Activated T-cell treated with anti-CD3 and anti-CD28 coated beads, Interleukin-2, amount 50 U/mL, for 72 hours (primary cell): ENCODE measurements around the gene PNPLA1. TPM values are rescaled to one million over a fixed set of nuclear protein-coding genes. Genes with fewer than 3 reads are reported as not detected.
"Not testable (repeated sequence)": the region's sequence is repeated elsewhere in the genome, so short reads cannot be mapped to it uniquely, and the experiment has no call there.

ENCODE experiments used
- ATAC-seq, 2 donors: fragments of 150-1000 bp; cut with Tn5 transposase; replicated peaks in 1 of 2; 2 replicates each; pipeline ENCODE4 v1.10.0; 2021; ENCODE audit warnings: moderate library complexity in 2 of 2, mild to moderate bottlenecking in 1 of 2
- DNase-seq, 2 donors: peaks; one replicate each; pipeline ENCODE4 v3.0.0; 2021 to 2022; ENCODE audit warnings: mixed read lengths in 1 of 2
- H3K27ac Mint-ChIP-seq: one replicate; pipeline ENCODE4 v1.8.0; 2022; ENCODE audit warnings: mild to moderate bottlenecking, moderate library complexity, mixed read lengths
- H3K27me3 Mint-ChIP-seq: one replicate; pipeline ENCODE4 v1.8.0; 2022; ENCODE audit warnings: low read depth, mixed read lengths
- H3K36me3 Mint-ChIP-seq, 2 donors: one replicate each; pipeline ENCODE4 v1.8.0; 2022; ENCODE audit warnings: mixed read lengths in 2 of 2, mild to moderate bottlenecking in 1 of 2; ENCODE audit not compliant: insufficient read depth in 2 of 2
- H3K4me1 Mint-ChIP-seq: one replicate; pipeline ENCODE4 v1.8.0; 2022; ENCODE audit warnings: low read depth, mixed read lengths
- H3K4me3 Mint-ChIP-seq, 2 donors: one replicate each; pipeline ENCODE4 v1.8.0; 2022; ENCODE audit warnings: mild to moderate bottlenecking in 2 of 2, mixed read lengths in 2 of 2, moderate library complexity in 2 of 2
- H3K9me3 Mint-ChIP-seq, 2 donors: one replicate each; pipeline ENCODE4 v1.8.0; 2022; ENCODE audit warnings: mixed read lengths in 2 of 2
- total RNA-seq, 2 donors: library from RNA; stranded (reverse); gene quantifications; one replicate each; pipeline ENCODE4 v1.2.3, GENCODE V29; 2022

The PNPLA1 gene
- total RNA-seq, 2 donors from 2014 or later: not detected

GRCh38 chr6:36330366-36330765 lies 60.5 kb downstream of the PNPLA1 start:
- H3K27me3 Mint-ChIP-seq: peaks cover 33% of the 10 kb centered on the region
- ATAC-seq (no peak), DNase-seq (no peak)
- H3K9me3 Mint-ChIP-seq: no peaks in the 10 kb centered on the region
- H3K4me3 Mint-ChIP-seq: no peak overlapping the region
- H3K4me1 Mint-ChIP-seq: peaks cover 8% of the 10 kb centered on the region
- H3K27ac Mint-ChIP-seq: no peak overlapping the region
- H3K36me3 Mint-ChIP-seq: no peaks in the 10 kb centered on the region

GRCh38 chr6:36331381-36331780 lies 61.5 kb downstream of the PNPLA1 start:
- peaks cover 38% of the 10 kb centered on the region for H3K27me3 Mint-ChIP-seq
- no peak for DNase-seq
- no peak overlapping the region for H3K4me3 Mint-ChIP-seq
- H3K36me3 Mint-ChIP-seq: no peaks in the 10 kb centered on the region
- no peak for ATAC-seq
- H3K4me1 Mint-ChIP-seq: peaks cover 13% of the 10 kb centered on the region
- H3K9me3 Mint-ChIP-seq: no peaks in the 10 kb centered on the region
- H3K27ac Mint-ChIP-seq: no peak overlapping the region

GRCh38 chr6:36333171-36333895 lies 63.5 kb downstream of the PNPLA1 start:
- ATAC-seq: no peak
- no peak for DNase-seq
- Mint-ChIP-seq H3K27me3 (peaks cover 38% of the 10 kb centered on the region), H3K36me3 (no peaks in the 10 kb centered on the region), H3K4me3 (no peak overlapping the region), H3K9me3 (no peaks in the 10 kb centered on the region), H3K27ac (no peak overlapping the region), H3K4me1 (peaks cover 24% of the 10 kb centered on the region)

GRCh38 chr6:36333931-36334725 lies 64.3 kb downstream of the PNPLA1 start:
- Mint-ChIP-seq H3K36me3 (no peaks in the 10 kb centered on the region), H3K4me1 (peaks cover 29% of the 10 kb centered on the region), H3K9me3 (no peaks in the 10 kb centered on the region), H3K27me3 (peaks cover 38% of the 10 kb centered on the region), H3K4me3 (no peak overlapping the region), H3K27ac (no peak overlapping the region)
- DNase-seq (no peak), ATAC-seq (no peak)

- DNase-seq: no peak
- H3K4me3 Mint-ChIP-seq: no peak overlapping the region
- peaks cover 29% of the 10 kb centered on the region for H3K4me1 Mint-ChIP-seq
- no peaks in the 10 kb centered on the region for H3K9me3 Mint-ChIP-seq
- H3K27ac Mint-ChIP-seq: no peak overlapping the region
- H3K36me3 Mint-ChIP-seq: no peaks in the 10 kb centered on the region
- H3K27me3 Mint-ChIP-seq: peaks cover 42% of the 10 kb centered on the region
- ATAC-seq: no peak
Observed at GRCh38 chr6:36334832-36335459, 65.1 kb downstream of the PNPLA1 start.

DNA sequence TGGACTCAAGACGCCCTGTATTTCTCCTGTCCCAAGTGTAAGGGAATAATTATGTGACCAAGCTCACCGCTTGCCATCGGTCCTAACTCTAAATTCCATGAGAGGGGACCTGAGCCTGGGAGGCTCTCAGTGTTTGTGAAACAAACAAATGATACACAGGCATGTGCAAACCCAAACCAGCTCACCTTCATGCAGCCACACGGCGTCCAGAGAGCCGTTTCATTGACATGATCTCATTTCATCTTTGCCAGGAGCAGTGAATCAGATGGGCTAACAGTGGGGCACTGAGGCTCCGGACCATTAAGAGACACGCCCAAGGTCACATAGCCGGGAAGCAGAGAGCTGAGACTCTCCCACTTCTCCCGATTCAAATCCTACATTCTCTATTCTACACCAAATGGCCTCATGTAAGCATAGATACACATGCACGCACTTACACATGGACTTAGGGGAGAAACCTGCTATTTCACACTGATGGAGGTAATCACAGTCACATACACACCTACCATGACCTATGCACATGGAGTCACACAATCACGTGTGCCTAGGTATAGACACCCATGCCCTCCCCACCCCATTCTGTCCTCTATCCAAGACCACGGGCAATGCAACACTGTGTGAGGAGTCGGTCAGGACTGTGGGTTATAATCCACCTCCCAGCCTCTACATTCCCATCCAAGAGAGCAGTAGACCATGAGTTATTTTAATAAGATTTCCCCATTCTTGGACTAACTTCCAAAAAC lies 65.8 kb downstream of the PNPLA1 start:
- Mint-ChIP-seq H3K27me3 (peaks cover 48% of the 10 kb centered on the region), H3K4me1 (peaks cover 29% of the 10 kb centered on the region), H3K4me3 (no peak overlapping the region), H3K9me3 (no peaks in the 10 kb centered on the region), H3K36me3 (no peaks in the 10 kb centered on the region), H3K27ac (no peak overlapping the region)
- no peak for DNase-seq
- ATAC-seq: no peak

GRCh38 chr6:36336208-36336710 lies 66.4 kb downstream of the PNPLA1 start:
- ATAC-seq (no peak), DNase-seq (no peak)
- no peak overlapping the region for H3K27ac Mint-ChIP-seq
- no peaks in the 10 kb centered on the region for H3K36me3 Mint-ChIP-seq
- no peak overlapping the region for H3K4me3 Mint-ChIP-seq
- no peaks in the 10 kb centered on the region for H3K9me3 Mint-ChIP-seq
- H3K4me1 Mint-ChIP-seq: peaks cover 34% of the 10 kb centered on the region
- peaks cover 52% of the 10 kb centered on the region for H3K27me3 Mint-ChIP-seq

DNA sequence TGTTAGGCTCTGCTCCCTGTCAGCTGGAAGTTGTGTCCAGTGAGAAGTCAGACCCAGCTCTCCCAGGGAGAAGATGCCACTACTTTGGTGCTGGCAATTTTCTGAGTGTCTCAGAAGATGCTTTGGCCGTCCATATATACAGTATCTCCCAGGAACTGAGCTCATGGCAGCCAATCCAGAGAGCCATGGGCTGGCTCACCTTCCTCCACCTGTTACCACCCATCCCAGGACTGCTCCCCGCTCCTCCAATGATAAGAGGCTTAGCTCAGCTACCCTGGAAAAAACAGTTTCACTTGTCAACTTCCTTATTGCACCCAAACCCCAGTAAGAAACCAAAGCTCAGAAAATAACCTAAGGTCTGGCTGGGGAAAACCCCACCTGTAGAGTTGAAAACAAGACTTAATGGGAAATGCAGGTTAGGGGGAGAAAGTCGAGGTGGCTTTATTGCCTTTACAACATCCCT lies 67.0 kb downstream of the PNPLA1 start, which contains the start of gene BNIP5:
TSS of gene BNIP5 (minus strand) at position 110 of the 463 bp plus-strand sequence. CDS start 6,198 bp downstream, outside the sequence.
- peaks cover 34% of the 10 kb centered on the region for H3K4me1 Mint-ChIP-seq
- peak within 1 kb of the TSS in 1 of 2 donors; percentile 6 for H3K4me3 Mint-ChIP-seq
- ATAC-seq: no peak
- no peak within 1 kb of the TSS for H3K27ac Mint-ChIP-seq
- no peak for DNase-seq
- H3K27me3 Mint-ChIP-seq: peaks cover 52% of the 10 kb centered on the region
- no peaks in the 10 kb centered on the region for H3K36me3 Mint-ChIP-seq
- H3K9me3 Mint-ChIP-seq: no peaks in the 10 kb centered on the region

- DNase-seq: no peak
- Mint-ChIP-seq H3K36me3 (no peaks in the 10 kb centered on the region), H3K4me3 (no peak overlapping the region), H3K9me3 (no peaks in the 10 kb centered on the region), H3K27me3 (peaks cover 43% of the 10 kb centered on the region), H3K27ac (no peak overlapping the region), H3K4me1 (peaks cover 30% of the 10 kb centered on the region)
- ATAC-seq: no peak
Observed at GRCh38 chr6:36337814-36338213, 68.0 kb downstream of the PNPLA1 start.

DNA sequence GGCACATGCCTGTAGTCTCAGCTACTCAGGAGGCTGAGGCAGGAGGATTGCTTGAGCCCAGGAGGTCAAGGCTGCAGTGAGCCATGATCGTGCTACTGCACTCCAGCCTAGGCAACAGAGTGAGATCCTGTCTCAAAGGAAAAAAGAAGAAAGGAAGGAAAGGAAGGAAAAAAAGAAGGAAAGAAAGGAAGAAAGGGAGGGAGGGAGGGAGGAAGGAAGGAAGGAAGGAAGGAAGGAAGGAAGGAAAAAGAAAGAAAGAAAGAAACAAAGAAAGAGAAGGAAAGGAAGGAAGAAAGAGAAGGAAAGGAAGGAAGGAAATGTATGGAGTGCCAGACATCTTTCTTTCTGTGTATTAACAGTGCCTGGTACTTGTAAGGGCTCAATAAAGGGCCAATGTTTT lies 68.4 kb downstream of the PNPLA1 start:
- H3K36me3 Mint-ChIP-seq, DNase-seq, H3K9me3 Mint-ChIP-seq, H3K27ac Mint-ChIP-seq, ATAC-seq, H3K4me3 Mint-ChIP-seq: not testable (repeated sequence)
- Mint-ChIP-seq H3K27me3 (peaks cover 39% of the 10 kb centered on the region), H3K4me1 (peaks cover 30% of the 10 kb centered on the region)

- no peak for ATAC-seq
- Mint-ChIP-seq H3K27me3 (peaks cover 31% of the 10 kb centered on the region), H3K9me3 (no peaks in the 10 kb centered on the region)
Observed at GRCh38 chr6:36339146-36339545, 69.3 kb downstream of the PNPLA1 start.

DNA sequence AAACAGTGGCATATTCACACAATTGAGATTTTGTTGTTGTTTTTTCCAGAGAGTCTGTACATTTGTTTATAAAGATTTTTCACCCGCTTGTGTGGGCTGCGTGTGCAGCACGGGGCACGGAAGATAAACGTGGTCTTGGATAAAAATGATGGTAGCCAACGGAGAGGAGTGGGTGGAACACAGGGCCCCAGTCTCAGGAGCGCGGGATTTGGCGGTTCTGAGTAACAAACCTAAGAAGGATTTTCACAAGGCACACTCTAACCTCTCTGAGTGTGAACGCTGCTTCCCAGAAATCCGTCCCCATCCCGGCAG lies 70.4 kb downstream of the PNPLA1 start:
- Mint-ChIP-seq H3K27ac (no peak overlapping the region), H3K9me3 (no peaks in the 10 kb centered on the region), H3K4me1 (peaks cover 27% of the 10 kb centered on the region), H3K4me3 (no peak overlapping the region), H3K27me3 (peaks cover 20% of the 10 kb centered on the region), H3K36me3 (no peaks in the 10 kb centered on the region)
- ATAC-seq: no peak
- no peak for DNase-seq

More at GRCh38 chr6:36339146-36339545, 69.3 kb downstream of the PNPLA1 start:
- Mint-ChIP-seq H3K27ac (no peak overlapping the region), H3K4me3 (no peak overlapping the region), H3K4me1 (peaks cover 30% of the 10 kb centered on the region), H3K36me3 (no peaks in the 10 kb centered on the region)
- no peak for DNase-seq
